ENCODE data around the gene MAPKAPK3.

MAPKAPK3 gene

GRCh38 chr3:50617096-50617791, at the start of gene MAPKAPK3:
MAPKAPK3 (plus strand) TSS chr3:50617151; CDS start chr3:50617566, 415 bp downstream.
- no peak for FAIRE-seq

GRCh38 chr3:50567386-50568167, 49.4 kb upstream of the MAPKAPK3 start, which contains the start of gene C3orf18:
C3orf18 (minus strand) TSS chr3:50567747; CDS start chr3:50565699, 2,048 bp downstream.
- peak; percentile 100 for DNase-seq (ENCODE audit: insufficient read length, low spot score)
- TF ChIP-seq CTCF (IDR thresholded peaks at IDR 0.05; ENCODE audit: insufficient read depth, missing control alignments) = no peak
- no peak for FAIRE-seq

More at GRCh38 chr3:50617096-50617791, at the start of gene MAPKAPK3:
- no peak for DNase-seq (ENCODE audit: insufficient read length, low spot score)
- TF ChIP-seq CTCF (IDR thresholded peaks at IDR 0.05; ENCODE audit: insufficient read depth, missing control alignments) = no peak

- FAIRE-seq = no peak
- TF ChIP-seq CTCF (IDR thresholded peaks at IDR 0.05; ENCODE audit: insufficient read depth, missing control alignments) = no peak
Measured at GRCh38 chr3:50568947-50569749, 47.8 kb upstream of the MAPKAPK3 start, which contains the start of gene HEMK1. HEMK1 (plus strand) TSS chr3:50569522; CDS start chr3:50571105, 1,583 bp downstream.

GRCh38 chr3:50570508-50571279, 46.3 kb upstream of the MAPKAPK3 start:
- DNase-seq (ENCODE audit: insufficient read length, low spot score) (no peak), FAIRE-seq (no peak)
- TF ChIP-seq CTCF (IDR thresholded peaks at IDR 0.05; ENCODE audit: insufficient read depth, missing control alignments) = no peak

More at GRCh38 chr3:50568947-50569749, 47.8 kb upstream of the MAPKAPK3 start, which contains the start of gene HEMK1:
- peak; percentile 99 for DNase-seq (ENCODE audit: insufficient read length, low spot score)

- no peak for FAIRE-seq
- no peak for TF ChIP-seq CTCF (IDR thresholded peaks at IDR 0.05; ENCODE audit: insufficient read depth, missing control alignments)
- no peak for DNase-seq (ENCODE audit: insufficient read length, low spot score)
Measured at GRCh38 chr3:50571486-50571885, 45.5 kb upstream of the MAPKAPK3 start.

GRCh38 chr3:50572158-50572557, 44.8 kb upstream of the MAPKAPK3 start:
- DNase-seq (ENCODE audit: insufficient read length, low spot score) (peak; percentile 66), FAIRE-seq (no peak)
- peak; percentile 69 for TF ChIP-seq CTCF (IDR thresholded peaks at IDR 0.05; ENCODE audit: insufficient read depth, missing control alignments)
